Chondrocyte (in vitro differentiated cells): ENCODE results near the gene PIK3R1. TPM values are rescaled to one million over a fixed set of nuclear protein-coding genes. Genes with fewer than 3 reads are reported as not detected.
A peak's percentile ranks its signal among the peaks of the same experiment; 100 is the strongest.

Source experiments
- DNase-seq: peaks from one replicate; pipeline ENCODE4 v3.0.0; 2021; ENCODE audit warnings: mixed read lengths, low spot score
- H3K27ac Mint-ChIP-seq: one replicate; pipeline ENCODE4 v1.8.0; 2021; ENCODE audit warnings: mild to moderate bottlenecking, moderate library complexity, mixed read lengths; ENCODE audit not compliant: unreplicated experiment
- H3K27me3 Mint-ChIP-seq: 2 replicates; pipeline ENCODE4 v1.8.0; 2021; ENCODE audit warnings: low read depth, mixed read lengths
- H3K36me3 Mint-ChIP-seq: 2 replicates; pipeline ENCODE4 v1.8.0; 2021; ENCODE audit warnings: low read depth, mixed read lengths
- H3K4me1 Mint-ChIP-seq: 2 replicates; pipeline ENCODE4 v1.8.0; 2021; ENCODE audit warnings: low read depth, mild to moderate bottlenecking, mixed read lengths
- H3K4me3 Mint-ChIP-seq: one replicate; pipeline ENCODE4 v1.8.0; 2021; ENCODE audit warnings: mild to moderate bottlenecking, moderate library complexity, mixed read lengths; ENCODE audit not compliant: unreplicated experiment
- H3K9me3 Mint-ChIP-seq: 2 replicates; pipeline ENCODE4 v1.8.0; 2021; ENCODE audit warnings: low read depth, mixed read lengths
- total RNA-seq: library from RNA; stranded (reverse); gene quantifications from 3 replicates; pipeline ENCODE4 v1.2.1, GENCODE V29; 2021
- TF ChIP-seq, protein P1 (sequence below): fragments of 200-600 bp; sonication (generic); IDR thresholded peaks from 2 replicates; pipeline ENCODE4 v1.5.0; 2021; ENCODE audit warnings: antibody characterized with exemption, mild to moderate bottlenecking, moderate library complexity

PIK3R1 gene
- total RNA-seq, 1 donor from 2014 or later = 60.7 TPM

GRCh38 chr5:68325065-68325580 is 109.6 kb downstream of the PIK3R1 start:
- Mint-ChIP-seq H3K27me3 (no peaks in the 10 kb centered on the region), H3K27ac (no peak overlapping the region), H3K36me3 (no peaks in the 10 kb centered on the region), H3K9me3 (no peaks in the 10 kb centered on the region), H3K4me1 (peaks cover 14% of the 10 kb centered on the region), H3K4me3 (no peak overlapping the region)
- TF ChIP-seq, protein P1, sequence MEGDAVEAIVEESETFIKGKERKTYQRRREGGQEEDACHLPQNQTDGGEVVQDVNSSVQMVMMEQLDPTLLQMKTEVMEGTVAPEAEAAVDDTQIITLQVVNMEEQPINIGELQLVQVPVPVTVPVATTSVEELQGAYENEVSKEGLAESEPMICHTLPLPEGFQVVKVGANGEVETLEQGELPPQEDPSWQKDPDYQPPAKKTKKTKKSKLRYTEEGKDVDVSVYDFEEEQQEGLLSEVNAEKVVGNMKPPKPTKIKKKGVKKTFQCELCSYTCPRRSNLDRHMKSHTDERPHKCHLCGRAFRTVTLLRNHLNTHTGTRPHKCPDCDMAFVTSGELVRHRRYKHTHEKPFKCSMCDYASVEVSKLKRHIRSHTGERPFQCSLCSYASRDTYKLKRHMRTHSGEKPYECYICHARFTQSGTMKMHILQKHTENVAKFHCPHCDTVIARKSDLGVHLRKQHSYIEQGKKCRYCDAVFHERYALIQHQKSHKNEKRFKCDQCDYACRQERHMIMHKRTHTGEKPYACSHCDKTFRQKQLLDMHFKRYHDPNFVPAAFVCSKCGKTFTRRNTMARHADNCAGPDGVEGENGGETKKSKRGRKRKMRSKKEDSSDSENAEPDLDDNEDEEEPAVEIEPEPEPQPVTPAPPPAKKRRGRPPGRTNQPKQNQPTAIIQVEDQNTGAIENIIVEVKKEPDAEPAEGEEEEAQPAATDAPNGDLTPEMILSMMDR = no peak
- no peak for DNase-seq

DNA sequence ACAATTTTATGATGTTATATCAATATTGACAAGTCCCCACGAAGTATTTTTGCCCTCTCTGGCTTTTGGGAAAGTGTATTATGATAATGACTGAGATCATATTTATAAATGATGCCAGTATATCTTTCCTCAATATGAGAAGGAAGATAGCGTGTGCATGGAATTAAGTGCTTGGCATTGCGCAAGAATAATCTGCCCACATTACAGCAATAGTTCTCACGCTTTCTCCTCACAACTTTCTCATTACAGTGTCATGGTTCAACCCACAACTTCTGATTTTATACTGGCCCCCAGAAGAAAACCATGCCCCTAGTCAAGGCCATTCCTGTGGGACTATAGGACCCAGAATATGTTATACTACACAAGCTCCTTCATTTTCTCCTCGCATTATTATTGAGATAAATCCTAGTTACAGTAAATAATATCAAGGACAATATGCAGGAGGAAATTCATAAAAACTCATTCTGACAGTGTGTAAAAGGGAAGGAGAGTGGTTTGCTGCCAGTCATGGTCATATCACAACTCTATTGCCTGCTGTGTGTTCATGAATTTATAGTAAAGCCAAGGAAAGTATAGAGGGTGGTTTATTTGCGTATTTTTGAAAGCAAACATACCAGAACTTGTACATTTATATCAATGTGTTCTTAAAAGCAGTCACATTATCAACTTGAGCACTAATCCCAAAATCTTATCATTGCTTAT is 114.1 kb downstream of the PIK3R1 start:
- no peaks in the 10 kb centered on the region for H3K9me3 Mint-ChIP-seq
- no peaks in the 10 kb centered on the region for H3K36me3 Mint-ChIP-seq
- DNase-seq = no peak
- TF ChIP-seq, protein P1 = no peak
- H3K27ac Mint-ChIP-seq = peak overlapping the region; percentile 49
- H3K4me3 Mint-ChIP-seq = no peak overlapping the region
- peaks cover 31% of the 10 kb centered on the region for H3K4me1 Mint-ChIP-seq
- H3K27me3 Mint-ChIP-seq = no peaks in the 10 kb centered on the region

GRCh38 chr5:68330574-68330973 is 115.0 kb downstream of the PIK3R1 start:
- H3K9me3 Mint-ChIP-seq = no peaks in the 10 kb centered on the region
- DNase-seq = no peak
- H3K4me1 Mint-ChIP-seq = peaks cover 31% of the 10 kb centered on the region
- peak overlapping the region; percentile 24 for H3K27ac Mint-ChIP-seq
- H3K27me3 Mint-ChIP-seq = no peaks in the 10 kb centered on the region
- H3K36me3 Mint-ChIP-seq = no peaks in the 10 kb centered on the region
- TF ChIP-seq, protein P1 = no peak
- H3K4me3 Mint-ChIP-seq = no peak overlapping the region

DNA sequence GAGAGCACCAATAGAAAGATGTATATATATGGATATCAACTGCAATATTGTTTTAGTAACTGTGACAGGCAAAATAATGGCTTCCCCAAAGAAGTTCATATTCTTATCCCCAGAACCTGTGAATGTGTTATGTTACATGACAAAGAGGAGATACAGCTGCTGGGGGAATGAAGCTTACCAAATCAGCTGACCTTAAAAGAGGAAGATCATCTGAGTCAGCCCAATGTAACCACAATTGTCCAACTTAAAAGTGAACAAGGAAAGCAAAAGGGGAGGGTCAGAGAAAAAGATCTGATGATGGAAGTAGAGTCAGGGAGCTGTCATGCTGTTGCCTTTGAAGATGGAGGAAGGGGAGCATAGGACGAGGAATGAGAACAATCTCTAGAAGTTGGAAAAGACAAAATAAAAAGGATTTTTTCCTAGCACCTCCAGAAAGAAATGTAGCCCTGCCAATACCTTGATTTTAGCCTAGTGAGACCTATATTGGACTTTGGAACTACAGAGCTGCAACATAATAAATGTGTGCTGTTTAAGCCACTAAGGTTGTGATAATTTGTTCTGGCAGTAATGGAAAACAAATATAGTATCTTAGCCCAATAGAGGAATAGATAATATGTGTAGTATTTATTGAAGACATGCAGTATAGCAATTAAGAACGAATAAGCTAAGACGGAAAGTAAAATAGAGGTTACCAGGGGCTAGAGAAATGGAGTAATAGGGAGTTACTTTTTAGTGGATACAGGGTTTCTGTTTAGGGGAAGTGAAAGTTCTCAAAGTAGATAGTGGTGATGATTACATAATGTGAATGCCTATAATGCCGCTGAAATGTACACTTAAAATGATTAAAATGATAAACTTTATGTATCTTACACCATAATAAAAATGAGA is 115.9 kb downstream of the PIK3R1 start:
- TF ChIP-seq, protein P1 = no peak

GRCh38 chr5:68332080-68332451 is 116.5 kb downstream of the PIK3R1 start:
- H3K4me3 Mint-ChIP-seq = no peak overlapping the region
- no peaks in the 10 kb centered on the region for H3K9me3 Mint-ChIP-seq
- DNase-seq = no peak
- TF ChIP-seq, protein P1 = no peak
- H3K27ac Mint-ChIP-seq = no peak overlapping the region
- peaks cover 31% of the 10 kb centered on the region for H3K4me1 Mint-ChIP-seq
- H3K27me3 Mint-ChIP-seq = no peaks in the 10 kb centered on the region
- H3K36me3 Mint-ChIP-seq = no peaks in the 10 kb centered on the region

More for the DNA sequence above, 115.9 kb downstream of the PIK3R1 start:
- Mint-ChIP-seq H3K36me3 (no peaks in the 10 kb centered on the region), H3K9me3 (no peaks in the 10 kb centered on the region), H3K4me3 (no peak overlapping the region), H3K27ac (no peak overlapping the region), H3K27me3 (no peaks in the 10 kb centered on the region), H3K4me1 (peaks cover 31% of the 10 kb centered on the region)
- no peak for DNase-seq
